GM23338 (cell line): ENCODE measurements around the gene HSCB.

Experiments
- EZH2 ChIP-seq: fragments of 200-600 bp; sonication (generic); IDR thresholded peaks from one replicate; pipeline ENCODE4 v1.8.0; 2017; ENCODE audit warnings: antibody characterized with exemption, mild to moderate bottlenecking, low read depth; ENCODE audit not compliant: unreplicated experiment
- TF ChIP-seq, protein P1 (sequence below), 2 experiments: fragments of 200-600 bp in 1 of 2; sonication (generic) in 1 of 2; conservative IDR thresholded peaks; 2 replicates each; pipeline versions ENCODE4 v1.5.1 to v1.6.1; 2016 to 2017; ENCODE audit warnings: antibody characterized with exemption in 2 of 2, low read depth in 2 of 2, mild to moderate bottlenecking in 2 of 2, moderate library complexity in 1 of 2

DNA sequence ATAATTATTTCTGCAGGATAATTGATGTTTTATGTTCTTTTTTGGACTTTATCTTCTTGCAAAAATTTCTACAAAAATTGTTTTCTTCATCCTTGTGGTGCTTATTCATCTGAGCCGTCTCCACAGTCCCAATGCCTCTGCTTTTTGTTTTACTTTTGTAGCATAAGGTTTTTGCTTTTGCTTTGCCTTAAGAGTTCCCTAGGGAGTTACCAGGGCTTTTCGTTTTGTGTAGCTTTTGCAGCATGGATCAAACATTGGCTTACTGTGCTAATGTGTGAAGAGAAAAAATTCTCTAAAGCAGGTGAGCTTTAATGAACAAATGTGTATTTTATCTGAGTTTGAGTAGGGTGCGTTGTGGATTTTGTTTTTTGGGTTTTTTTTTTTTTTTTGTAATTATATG lies 46.8 kb downstream of the HSCB start:
- TF ChIP-seq, protein P1, sequence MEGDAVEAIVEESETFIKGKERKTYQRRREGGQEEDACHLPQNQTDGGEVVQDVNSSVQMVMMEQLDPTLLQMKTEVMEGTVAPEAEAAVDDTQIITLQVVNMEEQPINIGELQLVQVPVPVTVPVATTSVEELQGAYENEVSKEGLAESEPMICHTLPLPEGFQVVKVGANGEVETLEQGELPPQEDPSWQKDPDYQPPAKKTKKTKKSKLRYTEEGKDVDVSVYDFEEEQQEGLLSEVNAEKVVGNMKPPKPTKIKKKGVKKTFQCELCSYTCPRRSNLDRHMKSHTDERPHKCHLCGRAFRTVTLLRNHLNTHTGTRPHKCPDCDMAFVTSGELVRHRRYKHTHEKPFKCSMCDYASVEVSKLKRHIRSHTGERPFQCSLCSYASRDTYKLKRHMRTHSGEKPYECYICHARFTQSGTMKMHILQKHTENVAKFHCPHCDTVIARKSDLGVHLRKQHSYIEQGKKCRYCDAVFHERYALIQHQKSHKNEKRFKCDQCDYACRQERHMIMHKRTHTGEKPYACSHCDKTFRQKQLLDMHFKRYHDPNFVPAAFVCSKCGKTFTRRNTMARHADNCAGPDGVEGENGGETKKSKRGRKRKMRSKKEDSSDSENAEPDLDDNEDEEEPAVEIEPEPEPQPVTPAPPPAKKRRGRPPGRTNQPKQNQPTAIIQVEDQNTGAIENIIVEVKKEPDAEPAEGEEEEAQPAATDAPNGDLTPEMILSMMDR (conservative IDR thresholded peaks at IDR 0.05; ENCODE audit: low read depth in 2 of 2), result no peak
- no peak for TF ChIP-seq EZH2
